ENCODE measurements around the gene RAMP3. TPM values are rescaled to one million over a fixed set of nuclear protein-coding genes. Genes with fewer than 3 reads are reported as not detected.

RAMP3 gene
- total RNA-seq, 1 experiment from 2014 or later, result 0.31 TPM

GRCh38 chr7:45174966-45175765 is 17.6 kb downstream of the RAMP3 start:
- no peaks in the 10 kb centered on the region for H3K27me3 ChIP-seq (ENCODE audit: control insufficient read depth, insufficient read depth, low read length)
- H3K4me3 ChIP-seq (ENCODE audit: insufficient read depth, low read depth, low read length), result no peak overlapping the region
- H3K36me3 ChIP-seq (replicated peaks; ENCODE audit: control insufficient read depth, insufficient read depth, low read length), result no peaks in the 10 kb centered on the region
- DNase-seq, result peak; percentile 23

- no peak for DNase-seq
- H3K36me3 ChIP-seq (replicated peaks; ENCODE audit: control insufficient read depth, insufficient read depth, low read length), result no peaks in the 10 kb centered on the region
- no peak overlapping the region for H3K4me3 ChIP-seq (ENCODE audit: insufficient read depth, low read depth, low read length)
- no peaks in the 10 kb centered on the region for H3K27me3 ChIP-seq (ENCODE audit: control insufficient read depth, insufficient read depth, low read length)
Measured at GRCh38 chr7:45176091-45176490, 18.5 kb downstream of the RAMP3 start.

- Histone ChIP-seq H3K4me3 (ENCODE audit: insufficient read depth, low read depth, low read length) (no peak overlapping the region), H3K36me3 (replicated peaks; ENCODE audit: control insufficient read depth, insufficient read depth, low read length) (no peaks in the 10 kb centered on the region), H3K27me3 (ENCODE audit: control insufficient read depth, insufficient read depth, low read length) (no peaks in the 10 kb centered on the region)
- peak; percentile 39 for DNase-seq
Measured at GRCh38 chr7:45176886-45177731, 19.5 kb downstream of the RAMP3 start.

GRCh38 chr7:45177801-45178200 is 20.2 kb downstream of the RAMP3 start:
- no peaks in the 10 kb centered on the region for H3K27me3 ChIP-seq (ENCODE audit: control insufficient read depth, insufficient read depth, low read length)
- H3K4me3 ChIP-seq (ENCODE audit: insufficient read depth, low read depth, low read length), result no peak overlapping the region
- peak; percentile 52 for DNase-seq
- H3K36me3 ChIP-seq (replicated peaks; ENCODE audit: control insufficient read depth, insufficient read depth, low read length), result no peaks in the 10 kb centered on the region

- Histone ChIP-seq H3K4me3 (ENCODE audit: insufficient read depth, low read depth, low read length) (no peak overlapping the region), H3K36me3 (replicated peaks; ENCODE audit: control insufficient read depth, insufficient read depth, low read length) (no peaks in the 10 kb centered on the region), H3K27me3 (ENCODE audit: control insufficient read depth, insufficient read depth, low read length) (no peaks in the 10 kb centered on the region)
- peak; percentile 85 for DNase-seq
Measured at GRCh38 chr7:45178241-45179225, 20.9 kb downstream of the RAMP3 start.

GRCh38 chr7:45179666-45180065 is 22.1 kb downstream of the RAMP3 start:
- no peak for DNase-seq
- Histone ChIP-seq H3K27me3 (ENCODE audit: control insufficient read depth, insufficient read depth, low read length) (no peaks in the 10 kb centered on the region), H3K4me3 (ENCODE audit: insufficient read depth, low read depth, low read length) (no peak overlapping the region), H3K36me3 (replicated peaks; ENCODE audit: control insufficient read depth, insufficient read depth, low read length) (no peaks in the 10 kb centered on the region)

- H3K36me3 ChIP-seq (replicated peaks; ENCODE audit: control insufficient read depth, insufficient read depth, low read length), result no peaks in the 10 kb centered on the region
- peak; percentile 29 for DNase-seq
- H3K27me3 ChIP-seq (ENCODE audit: control insufficient read depth, insufficient read depth, low read length), result no peaks in the 10 kb centered on the region
- H3K4me3 ChIP-seq (ENCODE audit: insufficient read depth, low read depth, low read length), result no peak overlapping the region
Measured at GRCh38 chr7:45180084-45180986, 22.7 kb downstream of the RAMP3 start.

- no peak overlapping the region for H3K4me3 ChIP-seq (ENCODE audit: insufficient read depth, low read depth, low read length)
Measured at GRCh38 chr7:45181286-45181960, 23.8 kb downstream of the RAMP3 start.

GRCh38 chr7:45181991-45182855 is 24.6 kb downstream of the RAMP3 start:
- H3K4me3 ChIP-seq (ENCODE audit: insufficient read depth, low read depth, low read length), result no peak overlapping the region
- DNase-seq, result peak; percentile 20
- no peaks in the 10 kb centered on the region for H3K27me3 ChIP-seq (ENCODE audit: control insufficient read depth, insufficient read depth, low read length)
- no peaks in the 10 kb centered on the region for H3K36me3 ChIP-seq (replicated peaks; ENCODE audit: control insufficient read depth, insufficient read depth, low read length)

More at GRCh38 chr7:45181286-45181960, 23.8 kb downstream of the RAMP3 start:
- no peak for DNase-seq
- Histone ChIP-seq H3K27me3 (ENCODE audit: control insufficient read depth, insufficient read depth, low read length) (no peaks in the 10 kb centered on the region), H3K36me3 (replicated peaks; ENCODE audit: control insufficient read depth, insufficient read depth, low read length) (no peaks in the 10 kb centered on the region)

- Histone ChIP-seq H3K36me3 (replicated peaks; ENCODE audit: control insufficient read depth, insufficient read depth, low read length) (no peaks in the 10 kb centered on the region), H3K4me3 (ENCODE audit: insufficient read depth, low read depth, low read length) (no peak overlapping the region), H3K27me3 (ENCODE audit: control insufficient read depth, insufficient read depth, low read length) (no peaks in the 10 kb centered on the region)
- DNase-seq, result peak; percentile 45
Measured at GRCh38 chr7:45182856-45183710, 25.5 kb downstream of the RAMP3 start.

GRCh38 chr7:45183711-45184210 is 26.2 kb downstream of the RAMP3 start:
- Histone ChIP-seq H3K27me3 (ENCODE audit: control insufficient read depth, insufficient read depth, low read length) (no peaks in the 10 kb centered on the region), H3K4me3 (ENCODE audit: insufficient read depth, low read depth, low read length) (no peak overlapping the region), H3K36me3 (replicated peaks; ENCODE audit: control insufficient read depth, insufficient read depth, low read length) (no peaks in the 10 kb centered on the region)
- peak; percentile 46 for DNase-seq
